ENCODE results near the gene HCN4.

- TF ChIP-seq ZNF121 (CRISPR knock-in tag; IDR thresholded peaks at IDR 0.05) = no peak
- no peak for TF ChIP-seq CTCF (IDR thresholded peaks at IDR 0.05)
- TF ChIP-seq STAT6 (CRISPR knock-in tag; conservative IDR thresholded peaks at IDR 0.05; ENCODE audit: low read depth) = no peak
- TF ChIP-seq ZBTB43 (CRISPR knock-in tag; IDR thresholded peaks at IDR 0.05) = no peak
- no peak for TF ChIP-seq FOXP1 (CRISPR knock-in tag; IDR thresholded peaks at IDR 0.05; ENCODE audit: borderline replicate concordance)
- no peak for TF ChIP-seq E2F1 (CRISPR knock-in tag; IDR thresholded peaks at IDR 0.05)
- no peak for TF ChIP-seq ATF3 (CRISPR knock-in tag; conservative IDR thresholded peaks at IDR 0.05)
- no peak for TF ChIP-seq SMAD4 (CRISPR knock-in tag; IDR thresholded peaks at IDR 0.05)
- no peak for TF ChIP-seq NFE2L1 (CRISPR knock-in tag; IDR thresholded peaks at IDR 0.05)
- no peak for TF ChIP-seq NFYB (CRISPR knock-in tag; conservative IDR thresholded peaks at IDR 0.05; ENCODE audit: low read depth)
- TF ChIP-seq NR3C1 (CRISPR knock-in tag; conservative IDR thresholded peaks at IDR 0.05; ENCODE audit: low read depth) = no peak
Measured at GRCh38 chr15:73394782-73395181, 26.0 kb upstream of the HCN4 start.

Measured in WTC11 (cell line).